ENCODE results near the gene SETD7. TPM values are rescaled to one million over a fixed set of nuclear protein-coding genes. Genes with fewer than 3 reads are reported as not detected.

Gene SETD7
- total RNA-seq, 1 experiment from 2014 or later: 29.6 TPM

DNA sequence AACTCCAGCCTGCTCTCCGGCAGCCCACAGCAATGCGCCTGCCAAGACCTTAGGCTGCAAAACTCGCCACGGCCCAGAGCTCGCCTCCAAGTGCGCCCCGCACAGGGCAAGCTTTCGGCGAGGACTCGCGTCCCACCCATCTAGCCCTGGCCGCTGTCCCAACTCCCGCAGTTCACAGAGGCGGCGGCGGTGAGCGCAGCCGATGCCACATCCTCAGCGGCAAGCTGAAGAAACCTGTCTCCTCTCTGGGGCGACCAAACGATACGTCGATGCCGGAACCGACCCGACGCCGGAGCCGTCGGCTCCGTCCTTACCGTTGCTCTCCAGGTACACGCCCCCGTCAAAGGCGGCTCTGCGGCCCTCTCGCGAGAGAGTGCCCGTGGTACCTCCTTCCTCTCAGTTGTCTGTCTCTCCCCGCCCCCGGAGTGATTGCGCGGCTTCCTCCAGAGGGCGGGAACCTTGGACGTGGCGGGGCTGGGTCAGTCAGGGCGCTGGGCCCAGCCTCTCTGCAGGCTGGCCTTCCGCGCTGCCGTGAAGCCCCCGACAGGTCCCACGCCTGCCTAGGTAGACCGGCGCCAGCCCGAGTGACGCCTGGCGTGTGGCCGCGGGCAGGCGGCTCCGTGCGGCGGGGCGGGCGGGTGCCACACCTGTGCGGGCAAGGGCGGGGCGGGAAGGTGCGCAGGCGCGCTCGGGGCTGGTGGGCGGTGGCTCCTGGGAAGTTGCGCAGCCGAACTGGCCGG is 102.5 kb downstream of the SETD7 start:
- peaks cover 39% of the 10 kb centered on the region for H3K4me1 ChIP-seq (ENCODE audit: insufficient read depth, low read length)
- H3K9ac ChIP-seq (ENCODE audit: low read length): peak overlapping the region; percentile 78
- no peaks in the 10 kb centered on the region for H3F3A ChIP-seq (ENCODE audit: low read length, unreplicated experiment)
- no peaks in the 10 kb centered on the region for H3K9me3 ChIP-seq (ENCODE audit: low read length)
- H3K4me3 ChIP-seq (ENCODE audit: low read length): peak overlapping the region; percentile 99
- CTCF ChIA-PET: interaction anchor here (0.6 kb wide), 1 partner anchor 16 kb away, joined by 3 read pairs; no protein-coding TSS in a partner anchor
- H3K27me3 ChIP-seq (ENCODE audit: low read length): no peaks in the 10 kb centered on the region
- POLR2A ChIA-PET (ENCODE audit: unreplicated experiment): no interaction called here
- DNase-seq: peak; percentile 93
- H3K9me2 ChIP-seq (replicated peaks; ENCODE audit: low read length): no peaks in the 10 kb centered on the region
- peak overlapping the region; percentile 82 for H2AFZ ChIP-seq (ENCODE audit: low read length)
- H3K27ac ChIP-seq (ENCODE audit: low read length): peak overlapping the region; percentile 90
- H4K20me1 ChIP-seq (ENCODE audit: low read length): 0 out of 2 replicates have a peak, but pooled peaks cover 7% of the 10 kb centered on the region
- no TSS peak for BruUV-seq (replicated peaks)
- intact Hi-C loops (cut with micrococcal nuclease): loop anchor here (2.0 to 5.0 kb wide), 2 partner anchors 37 to 104 kb away; partner anchors contain the start of gene SETD7
- H3K36me3 ChIP-seq (ENCODE audit: low read depth, low read length): no peaks in the 10 kb centered on the region
- H3K79me2 ChIP-seq (ENCODE audit: low read length): peaks cover 68% of the 10 kb centered on the region
- peak; percentile 41 for TF ChIP-seq CTCF (conservative IDR thresholded peaks at IDR 0.05; ENCODE audit: low read depth, low read length)
- no peak for TF ChIP-seq EZH2 (IDR thresholded peaks at IDR 0.05; ENCODE audit: low read length, unreplicated experiment)
- peak; percentile 55 for TF ChIP-seq EZH2phosphoT487 (IDR thresholded peaks at IDR 0.05; ENCODE audit: borderline replicate concordance, low read length)
- ATAC-seq: peak; percentile 89
- peak overlapping the region; percentile 98 for H3K4me2 ChIP-seq (ENCODE audit: low read length)

DNA sequence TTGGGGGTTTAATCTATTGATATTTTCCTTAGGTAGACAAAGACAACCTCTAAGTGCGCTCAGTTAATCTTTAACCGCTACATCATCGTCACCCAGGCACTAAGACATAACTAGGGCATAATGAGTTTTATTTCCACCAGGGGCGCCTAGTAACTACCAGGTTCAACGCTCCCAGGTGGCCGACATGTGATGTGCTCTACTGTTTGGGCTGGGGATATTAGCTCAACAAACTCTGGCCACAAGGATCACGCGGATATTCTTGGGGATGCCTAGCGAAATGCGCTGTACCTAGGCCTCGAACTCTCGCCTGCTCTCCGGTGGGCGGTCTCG is 103.0 kb downstream of the SETD7 start:
- no peaks in the 10 kb centered on the region for H3K9me3 ChIP-seq (ENCODE audit: low read length)
- H3K36me3 ChIP-seq (ENCODE audit: low read depth, low read length): no peaks in the 10 kb centered on the region
- H3K27me3 ChIP-seq (ENCODE audit: low read length): no peaks in the 10 kb centered on the region
- peak overlapping the region; percentile 99 for H3K4me3 ChIP-seq (ENCODE audit: low read length)
- peaks cover 62% of the 10 kb centered on the region for H3K79me2 ChIP-seq (ENCODE audit: low read length)
- POLR2A ChIA-PET (ENCODE audit: unreplicated experiment): no interaction called here
- no peaks in the 10 kb centered on the region for H3K9me2 ChIP-seq (replicated peaks; ENCODE audit: low read length)
- no peak for TF ChIP-seq EZH2 (IDR thresholded peaks at IDR 0.05; ENCODE audit: low read length, unreplicated experiment)
- TF ChIP-seq CTCF (conservative IDR thresholded peaks at IDR 0.05; ENCODE audit: low read depth, low read length): peak; percentile 52
- no peak for TF ChIP-seq EZH2phosphoT487 (IDR thresholded peaks at IDR 0.05; ENCODE audit: borderline replicate concordance, low read length)
- H3K4me2 ChIP-seq (ENCODE audit: low read length): peak overlapping the region; percentile 98
- peak; percentile 65 for DNase-seq
- H2AFZ ChIP-seq (ENCODE audit: low read length): peak overlapping the region; percentile 82
- peak; percentile 40 for ATAC-seq
- 0 out of 2 replicates have a peak, but pooled peaks cover 7% of the 10 kb centered on the region for H4K20me1 ChIP-seq (ENCODE audit: low read length)
- CTCF ChIA-PET: interaction anchor here (0.6 kb wide), 1 partner anchor 15 kb away, joined by 3 read pairs; no protein-coding TSS in a partner anchor
- TSS peak; percentile 53 for BruUV-seq (replicated peaks)
- peak overlapping the region; percentile 78 for H3K9ac ChIP-seq (ENCODE audit: low read length)
- H3F3A ChIP-seq (ENCODE audit: low read length, unreplicated experiment): no peaks in the 10 kb centered on the region
- intact Hi-C loops (cut with micrococcal nuclease): loop anchor here (2.0 to 5.0 kb wide), 2 partner anchors 36 to 104 kb away; partner anchors contain the start of gene SETD7
- peak overlapping the region; percentile 90 for H3K27ac ChIP-seq (ENCODE audit: low read length)
- peaks cover 36% of the 10 kb centered on the region for H3K4me1 ChIP-seq (ENCODE audit: insufficient read depth, low read length)

DNA sequence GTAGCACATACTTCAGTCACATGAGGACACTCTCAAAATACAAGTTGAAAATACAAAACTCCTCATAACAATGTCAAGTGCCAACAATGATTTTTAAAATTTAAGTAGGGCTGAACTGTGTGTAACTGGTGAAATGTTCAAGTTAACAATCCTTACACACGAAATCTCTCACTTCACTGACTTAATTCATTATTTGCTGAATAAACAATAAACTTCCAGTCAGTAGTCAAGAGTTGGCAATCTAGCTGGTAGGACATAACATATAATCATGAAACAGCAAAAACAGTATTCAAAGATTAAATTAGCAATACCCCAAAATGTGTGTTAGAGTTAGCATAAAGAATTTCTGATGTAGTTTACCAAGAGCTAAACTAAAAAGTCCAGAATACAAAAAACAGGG is 104.0 kb downstream of the SETD7 start:
- DNase-seq (no peak), ATAC-seq (no peak)
- H3K9me3 ChIP-seq (ENCODE audit: low read length): no peaks in the 10 kb centered on the region
- H4K20me1 ChIP-seq (ENCODE audit: low read length): 0 out of 2 replicates have a peak, but pooled peaks cover 7% of the 10 kb centered on the region
- H3K9me2 ChIP-seq (replicated peaks; ENCODE audit: low read length): no peaks in the 10 kb centered on the region
- H3K27me3 ChIP-seq (ENCODE audit: low read length): no peaks in the 10 kb centered on the region
- H3K4me1 ChIP-seq (ENCODE audit: insufficient read depth, low read length): peaks cover 30% of the 10 kb centered on the region
- H3K36me3 ChIP-seq (ENCODE audit: low read depth, low read length): no peaks in the 10 kb centered on the region
- peak overlapping the region; percentile 99 for H3K4me3 ChIP-seq (ENCODE audit: low read length)
- intact Hi-C loops (cut with micrococcal nuclease): loop anchor here (2.0 to 5.0 kb wide), 2 partner anchors 35 to 105 kb away; partner anchors contain the start of gene SETD7
- peak overlapping the region; percentile 98 for H3K4me2 ChIP-seq (ENCODE audit: low read length)
- H3K27ac ChIP-seq (ENCODE audit: low read length): no peak overlapping the region
- CTCF ChIA-PET: no interaction called here
- POLR2A ChIA-PET (ENCODE audit: unreplicated experiment): no interaction called here
- H2AFZ ChIP-seq (ENCODE audit: low read length): no peak overlapping the region
- H3K9ac ChIP-seq (ENCODE audit: low read length): peak overlapping the region; percentile 78; the same call in 1 of the 2 replicates
- H3F3A ChIP-seq (ENCODE audit: low read length, unreplicated experiment): no peaks in the 10 kb centered on the region
- TF ChIP-seq EZH2 (IDR thresholded peaks at IDR 0.05; ENCODE audit: low read length, unreplicated experiment): no peak
- TF ChIP-seq CTCF (conservative IDR thresholded peaks at IDR 0.05; ENCODE audit: low read depth, low read length): no peak
- no peak for TF ChIP-seq EZH2phosphoT487 (IDR thresholded peaks at IDR 0.05; ENCODE audit: borderline replicate concordance, low read length)
- H3K79me2 ChIP-seq (ENCODE audit: low read length): peaks cover 52% of the 10 kb centered on the region
- BruUV-seq (replicated peaks): no TSS peak

All from PC-3 (cell line).